Smooth muscle cell of bladder (primary cell): ENCODE data around the gene RND1. TPM values are rescaled to one million over a fixed set of nuclear protein-coding genes. Genes with fewer than 3 reads are reported as not detected.

Source experiments
- total RNA-seq: library from RNA; depleted of rRNA; stranded (reverse); fragments of >200 nt; gene quantifications from 2 replicates; pipeline ENCODE4 v1.2.3, GENCODE V29; 2014

RND1 gene
- 0.14 and 0.55 TPM in 2 replicates for total RNA-seq

GRCh38 chr12:48865281-48866051 lies at the start of gene RND1:
RND1 (minus strand) TSS chr12:48865870; CDS start chr12:48865767, 103 bp downstream.

DNA sequence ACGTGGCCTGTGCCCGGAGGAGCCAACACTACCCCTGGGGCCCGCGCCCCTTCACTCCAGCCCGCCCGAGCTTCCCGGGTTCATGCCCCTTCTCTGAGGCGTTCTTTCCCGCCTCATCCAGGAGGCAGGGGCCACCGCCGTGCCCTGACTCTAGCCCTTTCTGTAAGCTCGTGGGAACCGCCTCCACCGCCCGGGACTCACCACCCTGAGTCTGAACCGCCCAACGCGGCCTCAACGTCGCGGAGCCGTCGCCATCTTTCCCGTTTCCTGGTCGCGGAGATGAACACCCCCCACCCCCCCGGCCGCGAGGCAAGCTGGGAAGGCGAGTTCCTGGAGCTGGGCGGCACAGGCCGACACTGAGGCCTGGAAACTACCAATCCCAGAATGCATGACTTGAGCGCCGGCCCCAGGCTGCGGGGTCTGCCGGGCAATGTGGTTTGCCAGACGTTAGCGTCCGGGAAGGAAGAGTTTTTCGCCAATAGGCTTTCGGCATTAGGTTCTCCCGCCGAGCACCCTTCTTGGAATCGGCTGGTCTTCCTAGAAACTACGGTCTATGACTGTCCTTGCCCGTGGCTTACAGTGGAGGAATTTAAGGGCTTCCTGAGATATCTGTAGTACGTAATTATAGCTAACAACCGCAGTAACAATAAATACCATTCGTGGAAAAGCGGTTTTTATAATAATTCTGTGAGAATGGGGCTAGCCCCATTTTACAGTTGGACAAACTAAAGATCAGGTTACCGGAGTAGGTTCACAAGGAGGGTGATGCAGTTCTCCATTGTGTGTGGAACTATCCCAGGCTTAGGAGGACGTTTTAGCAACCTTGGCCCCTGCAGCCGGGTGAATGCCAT lies 13.6 kb downstream of the RND1 start, which contains the start of gene DDX23:
Gene DDX23 (minus strand): TSS at position 281 of the 851 bp plus-strand sequence. CDS start 6,381 bp downstream, outside the sequence.

DNA sequence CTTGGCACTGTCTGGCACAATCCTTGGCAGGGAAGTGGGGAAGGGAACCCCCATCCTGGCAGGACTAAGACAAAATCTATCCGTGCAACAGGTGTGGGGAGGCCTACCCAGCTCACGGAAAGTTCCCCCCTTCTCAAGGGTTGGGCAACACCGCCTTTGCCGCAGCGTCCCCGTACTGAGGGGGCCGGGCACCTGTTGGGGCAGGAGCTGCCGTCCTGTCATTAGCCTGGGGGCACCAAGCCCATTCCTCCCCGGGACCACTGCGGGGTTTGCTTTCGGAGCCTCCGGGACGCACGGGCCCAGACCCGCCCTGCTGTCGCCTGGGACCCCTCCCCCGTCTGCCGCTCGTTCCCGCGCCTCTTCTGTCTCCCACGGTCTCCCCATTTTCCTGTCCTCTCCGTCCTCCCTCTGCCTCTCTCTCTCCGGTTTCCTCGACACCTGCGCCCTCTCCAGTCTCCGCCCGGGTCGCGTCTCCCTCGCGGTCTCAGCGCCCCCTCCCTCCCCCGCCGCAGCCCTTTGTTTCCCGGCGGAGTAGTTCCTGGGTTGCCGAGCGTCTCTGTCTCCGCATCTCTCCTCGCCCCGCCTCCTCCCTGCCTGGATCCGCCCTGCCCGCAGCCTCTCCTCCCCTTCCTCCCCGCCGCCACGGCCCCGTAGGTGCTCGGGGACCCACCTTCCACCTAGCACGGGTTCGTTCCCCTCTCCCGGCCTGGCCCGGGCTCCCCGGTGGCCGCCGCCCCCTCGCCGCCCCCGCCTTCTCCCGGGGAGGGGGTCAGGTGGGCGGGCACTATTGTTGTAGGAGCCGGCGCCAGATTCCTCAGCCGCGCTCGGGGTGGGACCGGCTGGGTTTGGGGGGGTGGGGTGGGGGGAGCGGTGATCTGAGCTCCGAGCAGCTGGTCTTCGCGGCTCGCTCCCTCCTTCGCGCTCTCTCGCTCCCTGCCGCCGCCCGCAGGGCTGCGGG lies 47.5 kb downstream of the RND1 start, which contains the start of gene CACNB3:
Gene CACNB3 (plus strand): TSS at position 624 of the 958 bp plus-strand sequence. CDS start 434 bp downstream, outside the sequence.

Other genes with a start within 250 kb of the RND1 start
- gene KANSL2, start 183.6 kb downstream of the RND1 start, total RNA-seq: 33.1 and 38.0 TPM in 2 replicates
- 19.1 and 22.9 TPM in 2 replicates for gene CCNT1, start 149.2 kb downstream of the RND1 start, total RNA-seq
- 41.0 and 43.7 TPM in 2 replicates for gene ADCY6, start 76.8 kb downstream of the RND1 start, total RNA-seq
- gene CACNB3, start 47.4 kb downstream of the RND1 start, total RNA-seq: 12.2 and 12.4 TPM in 2 replicates
- gene DDX23, start 13.7 kb downstream of the RND1 start, total RNA-seq: 79.4 and 91.2 TPM in 2 replicates
- gene FKBP11, start 59.6 kb upstream of the RND1 start, total RNA-seq: 38.7 and 43.6 TPM in 2 replicates
- 25.3 and 27.6 TPM in 2 replicates for gene ARF3, start 91.6 kb upstream of the RND1 start, total RNA-seq
- gene WNT10B, start 105.9 kb upstream of the RND1 start, total RNA-seq: 0.18 TPM in 1 of 2 replicates, not detected in the other
- not detected in 2 replicates for gene WNT1, start 112.5 kb upstream of the RND1 start, total RNA-seq
- under 0.01 and 0.18 TPM in 2 replicates for gene DDN, start 133.5 kb upstream of the RND1 start, total RNA-seq
- gene PRKAG1, start 152.9 kb upstream of the RND1 start, total RNA-seq: 77.1 and 87.0 TPM in 2 replicates
- gene KMT2D, start 194.9 kb upstream of the RND1 start, total RNA-seq: 14.9 and 20.7 TPM in 2 replicates
- gene RHEBL1, start 204.1 kb upstream of the RND1 start, total RNA-seq: 0.28 TPM in 1 of 2 replicates, not detected in the other
- gene DHH, start 228.9 kb upstream of the RND1 start, total RNA-seq: under 0.01 and 0.09 TPM in 2 replicates
- 57.7 and 58.9 TPM in 2 replicates for gene LMBR1L, start 245.0 kb upstream of the RND1 start, total RNA-seq